Activated CD4-positive, alpha-beta T cell treated with anti-CD3 and anti-CD28 coated beads, Interleukin-2, amount 10 ng/mL, durations not matched to agents 7 days and 5 days (primary cell): ENCODE data around the gene PLEK. TPM values are rescaled to one million over a fixed set of nuclear protein-coding genes. Genes with fewer than 3 reads are reported as not detected.
A peak's percentile ranks its signal among the peaks of the same experiment; 100 is the strongest.
"Not testable (repeated sequence)": the region's sequence is repeated elsewhere in the genome, so short reads cannot be mapped to it uniquely, and the experiment has no call there.

ENCODE experiments used
- CTCF ChIA-PET: fragments of 350-600 bp; sonication (Branson Sonifier 250); formaldehyde crosslinking; loops from one replicate; lab custom pipeline; 2021; ENCODE audit warnings: antibody characterized with exemption; lab: Charles Lee
- POLR2A ChIA-PET: fragments of 350-600 bp; sonication (Branson Sonifier 250); formaldehyde crosslinking; loops from one replicate; lab custom pipeline; 2021; ENCODE audit warnings: antibody characterized with exemption; lab: Charles Lee
- DNase-seq: peaks from one replicate; pipeline ENCODE4 v3.0.0-alpha.2; 2020
- H3K27ac Mint-ChIP-seq: one replicate; pipeline ENCODE4 v1.8.0; 2021; ENCODE audit warnings: mild to moderate bottlenecking, moderate library complexity, mixed read lengths
- H3K27me3 Mint-ChIP-seq: one replicate; pipeline ENCODE4 v1.8.0; 2021; ENCODE audit warnings: mixed read lengths
- H3K36me3 Mint-ChIP-seq: one replicate; pipeline ENCODE4 v1.8.0; 2021; ENCODE audit warnings: low read depth, mixed read lengths
- H3K4me1 Mint-ChIP-seq: one replicate; pipeline ENCODE4 v1.8.0; 2021; ENCODE audit warnings: mixed read lengths
- H3K4me3 Mint-ChIP-seq: one replicate; pipeline ENCODE4 v1.8.0; 2021; ENCODE audit warnings: mild to moderate bottlenecking, moderate library complexity, mixed read lengths
- H3K9me3 Mint-ChIP-seq: one replicate; pipeline ENCODE4 v1.8.0; 2021; ENCODE audit warnings: mixed read lengths
- total RNA-seq, 2 experiments: library from RNA; stranded (reverse); gene quantifications; one replicate each; pipeline ENCODE4 v1.2.3, GENCODE V29; 2021

Gene PLEK
- total RNA-seq, 2 experiments from 2014 or later = 0.40 to 0.60 TPM

DNA sequence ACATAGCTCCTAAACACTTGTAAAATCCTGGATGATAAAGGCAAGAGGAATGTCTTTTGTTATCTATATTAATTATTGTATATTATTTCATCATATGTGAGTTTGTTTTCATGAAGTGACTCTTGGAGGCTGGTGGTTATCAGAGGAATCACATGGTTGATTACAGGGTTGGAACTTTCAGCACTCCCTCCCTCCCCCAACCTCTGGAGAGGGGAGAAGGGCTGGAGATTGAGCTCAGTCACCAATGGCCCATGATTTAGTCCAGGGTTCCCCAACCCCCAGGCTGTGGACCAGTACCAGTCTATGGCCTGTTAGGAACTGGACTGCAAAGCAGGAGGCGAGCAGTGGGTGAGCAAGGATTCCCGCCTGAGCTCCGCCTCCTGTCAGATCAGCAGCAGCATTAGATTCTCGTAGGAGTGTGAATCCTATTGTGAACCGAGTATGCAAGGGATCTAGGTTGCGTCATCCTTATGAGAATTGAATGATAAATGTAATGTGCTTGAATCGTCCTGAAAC, 64.3 kb downstream of the PLEK start:
- Mint-ChIP-seq H3K27me3 (no peaks in the 10 kb centered on the region), H3K4me1 (peaks cover 3% of the 10 kb centered on the region), H3K27ac (no peak overlapping the region), H3K36me3 (no peaks in the 10 kb centered on the region), H3K9me3 (no peaks in the 10 kb centered on the region), H3K4me3 (no peak overlapping the region)
- CTCF ChIA-PET = interaction anchor here (1.4 to 4.6 kb wide), 2 partner anchors 12 to 15 kb away, joined by 3 to 26 read pairs; no protein-coding TSS in a partner anchor
- POLR2A ChIA-PET = no interaction called here
- no peak for DNase-seq

DNA sequence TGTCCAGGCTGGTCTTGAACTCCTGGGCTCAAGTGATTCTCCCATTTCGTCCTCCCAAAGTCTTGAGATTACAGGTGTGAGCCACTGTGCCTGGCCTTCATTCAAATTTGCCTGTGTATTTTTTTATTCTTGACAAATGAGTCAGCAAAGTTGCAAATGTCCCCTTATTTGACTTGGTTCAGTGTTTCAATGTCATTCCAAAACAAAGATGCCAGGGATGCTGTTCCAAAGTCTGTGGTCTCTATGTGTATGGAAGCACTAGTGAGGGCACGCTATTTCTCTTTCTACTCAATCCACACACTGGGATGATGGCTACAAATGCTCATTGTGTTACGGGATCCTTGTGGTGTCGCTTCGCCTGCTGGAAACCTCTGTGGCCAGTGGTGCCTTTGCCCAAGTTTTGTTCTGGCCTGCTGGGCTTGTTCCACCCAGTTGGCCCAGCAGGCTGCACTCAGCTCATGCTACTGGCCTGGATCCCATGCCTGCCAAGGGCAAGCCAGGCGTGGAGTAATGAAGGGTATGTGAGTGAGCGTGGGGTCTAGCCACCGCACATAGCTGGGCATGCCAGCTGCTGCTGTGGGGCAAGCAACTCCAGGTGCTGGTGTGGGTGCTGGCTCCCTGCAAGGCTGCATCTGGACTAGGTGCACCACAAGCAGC, 66.4 kb downstream of the PLEK start:
- Mint-ChIP-seq H3K4me3 (no peak overlapping the region), H3K9me3 (no peaks in the 10 kb centered on the region), H3K4me1 (peaks cover 3% of the 10 kb centered on the region), H3K27ac (no peak overlapping the region), H3K27me3 (peaks cover 3% of the 10 kb centered on the region), H3K36me3 (no peaks in the 10 kb centered on the region)
- no peak for DNase-seq
- ChIA-PET POLR2A (no interaction called here), CTCF (interaction anchor here (4.6 kb wide), 1 partner anchor 10 kb away, joined by 26 read pairs; no protein-coding TSS in a partner anchor)

DNA sequence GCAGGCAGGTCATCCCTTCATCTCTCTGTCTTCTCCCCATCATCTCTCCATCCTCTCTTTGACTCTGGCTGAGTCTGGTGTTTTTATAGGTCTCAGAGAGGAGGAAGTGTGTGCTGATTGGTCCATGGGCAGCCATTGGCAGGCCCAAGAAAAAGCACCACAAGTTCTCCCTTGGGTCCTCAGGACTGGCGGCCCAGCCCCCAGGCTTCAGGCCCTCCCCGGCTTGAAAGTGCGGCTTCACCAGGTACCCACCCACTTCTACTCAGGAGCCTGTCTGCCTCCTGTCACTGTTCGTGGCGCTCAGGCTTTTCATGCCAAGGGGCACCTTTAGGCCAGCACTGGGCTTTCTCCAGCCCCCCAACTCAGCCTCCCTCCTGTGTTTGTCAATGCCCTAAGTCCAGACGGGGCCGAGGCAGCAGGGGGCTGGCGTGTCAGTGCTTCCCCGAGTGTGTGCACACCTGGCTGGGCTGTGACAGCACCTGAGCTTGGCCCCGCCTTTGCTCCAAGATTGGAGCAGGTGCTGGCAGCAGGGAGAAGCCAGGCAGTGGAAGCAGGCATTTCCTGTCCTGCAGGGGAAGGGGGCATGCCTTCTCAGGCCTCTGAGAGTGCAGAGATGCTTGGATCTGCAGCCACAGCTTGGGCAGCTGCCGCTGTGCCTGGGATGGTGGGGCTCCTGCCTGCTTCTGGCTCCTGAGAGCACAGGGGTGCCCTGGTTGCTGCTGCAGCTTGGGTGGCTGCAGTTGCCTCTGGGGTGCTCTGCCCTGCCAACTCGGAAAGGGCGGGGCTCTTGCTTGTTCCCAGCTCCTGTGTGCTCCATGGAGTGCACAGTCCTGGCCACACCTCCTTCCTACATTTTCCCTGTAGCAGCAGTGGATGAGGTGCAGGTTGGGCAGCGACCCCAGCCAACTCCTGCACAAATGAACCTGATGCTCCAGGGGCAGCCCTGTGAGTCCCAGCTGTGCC, 67.9 kb downstream of the PLEK start:
- Mint-ChIP-seq H3K9me3 (no peaks in the 10 kb centered on the region), H3K27ac (no peak overlapping the region), H3K36me3 (no peaks in the 10 kb centered on the region), H3K4me3 (no peak overlapping the region), H3K4me1 (no peaks in the 10 kb centered on the region), H3K27me3 (peaks cover 4% of the 10 kb centered on the region)
- POLR2A ChIA-PET = no interaction called here
- DNase-seq = no peak
- CTCF ChIA-PET = interaction anchor here (4.6 kb wide), 1 partner anchor 8 kb away, joined by 26 read pairs; no protein-coding TSS in a partner anchor

DNA sequence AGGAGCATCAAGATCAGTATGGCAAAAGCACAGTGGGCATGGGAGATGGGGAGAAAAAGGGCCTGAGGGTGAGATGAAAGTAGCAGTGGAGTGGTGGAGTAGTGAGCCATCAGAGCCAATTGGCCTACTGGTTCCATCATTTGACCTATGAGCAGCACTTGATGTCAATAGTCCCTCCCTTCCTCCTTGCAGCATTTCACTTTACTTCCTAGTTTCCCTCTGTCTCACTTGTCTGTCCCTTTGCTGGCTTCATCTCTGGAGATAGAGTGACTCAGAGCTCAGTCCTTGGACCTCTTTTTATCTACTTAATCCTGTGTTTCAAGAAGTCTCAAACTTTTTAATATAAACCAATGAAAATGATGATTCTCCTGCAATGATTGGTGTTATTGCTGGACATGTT, 69.9 kb downstream of the PLEK start:
- ChIA-PET POLR2A (no interaction called here), CTCF (no interaction called here)
- H3K4me1 Mint-ChIP-seq = no peaks in the 10 kb centered on the region
- no peak for DNase-seq
- H3K4me3 Mint-ChIP-seq = no peak overlapping the region
- no peaks in the 10 kb centered on the region for H3K36me3 Mint-ChIP-seq
- peaks cover 12% of the 10 kb centered on the region for H3K27me3 Mint-ChIP-seq
- H3K9me3 Mint-ChIP-seq = no peaks in the 10 kb centered on the region
- no peak overlapping the region for H3K27ac Mint-ChIP-seq

DNA sequence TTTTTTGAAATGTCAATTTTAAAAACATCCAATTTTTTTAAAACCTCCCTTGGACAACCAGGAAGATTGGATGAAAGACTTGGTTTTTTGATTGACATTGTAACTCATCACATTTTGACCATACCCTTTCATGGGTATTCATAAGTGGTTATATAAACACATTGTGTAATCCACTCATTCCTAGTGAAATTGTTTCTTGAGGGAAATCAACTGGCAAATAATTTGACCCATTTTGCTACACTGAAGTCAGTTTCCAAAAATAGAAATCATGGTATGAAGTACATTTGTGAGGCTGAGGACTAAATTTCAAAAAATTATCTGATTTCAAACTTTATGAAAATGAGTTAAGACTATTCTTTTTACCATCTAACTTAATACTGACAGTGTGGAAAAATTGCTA, 70.5 kb downstream of the PLEK start:
- Mint-ChIP-seq H3K4me1 (peaks cover under 1% of the 10 kb centered on the region), H3K27me3 (peaks cover 12% of the 10 kb centered on the region), H3K36me3 (no peaks in the 10 kb centered on the region), H3K4me3 (no peak overlapping the region), H3K27ac (no peak overlapping the region), H3K9me3 (no peaks in the 10 kb centered on the region)
- no peak for DNase-seq
- CTCF ChIA-PET = interaction anchor here (1.1 kb wide), 1 partner anchor 22 kb away, joined by 4 read pairs; no protein-coding TSS in a partner anchor
- POLR2A ChIA-PET = no interaction called here

DNA sequence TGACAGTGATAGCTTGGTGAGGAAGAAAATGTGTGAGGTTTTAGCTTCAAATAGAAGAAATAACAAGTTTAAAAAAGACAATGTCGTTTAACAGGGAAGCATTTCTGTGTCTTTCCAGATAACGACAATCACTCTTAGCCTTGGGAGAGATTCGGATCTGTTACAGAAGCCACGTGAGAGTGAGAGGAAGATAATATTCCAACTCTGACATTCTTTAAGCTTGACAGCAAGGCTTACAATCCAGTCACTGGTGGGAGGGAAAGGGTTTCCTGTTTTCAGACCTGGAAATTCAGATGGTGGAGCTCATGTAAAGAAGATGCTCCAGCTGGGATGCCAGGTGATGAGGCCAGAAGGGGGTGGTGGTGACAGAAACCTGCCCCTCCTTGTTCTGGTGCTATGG, 71.2 kb downstream of the PLEK start:
- DNase-seq = no peak
- ChIA-PET POLR2A (no interaction called here), CTCF (interaction anchor here (1.0 to 1.1 kb wide), 2 partner anchors 23 to 75 kb away, joined by 3 to 4 read pairs; no protein-coding TSS in a partner anchor)
- Mint-ChIP-seq H3K27me3 (peaks cover 12% of the 10 kb centered on the region), H3K9me3 (no peaks in the 10 kb centered on the region), H3K27ac (no peak overlapping the region), H3K36me3 (no peaks in the 10 kb centered on the region), H3K4me1 (peaks cover 2% of the 10 kb centered on the region), H3K4me3 (no peak overlapping the region)

DNA sequence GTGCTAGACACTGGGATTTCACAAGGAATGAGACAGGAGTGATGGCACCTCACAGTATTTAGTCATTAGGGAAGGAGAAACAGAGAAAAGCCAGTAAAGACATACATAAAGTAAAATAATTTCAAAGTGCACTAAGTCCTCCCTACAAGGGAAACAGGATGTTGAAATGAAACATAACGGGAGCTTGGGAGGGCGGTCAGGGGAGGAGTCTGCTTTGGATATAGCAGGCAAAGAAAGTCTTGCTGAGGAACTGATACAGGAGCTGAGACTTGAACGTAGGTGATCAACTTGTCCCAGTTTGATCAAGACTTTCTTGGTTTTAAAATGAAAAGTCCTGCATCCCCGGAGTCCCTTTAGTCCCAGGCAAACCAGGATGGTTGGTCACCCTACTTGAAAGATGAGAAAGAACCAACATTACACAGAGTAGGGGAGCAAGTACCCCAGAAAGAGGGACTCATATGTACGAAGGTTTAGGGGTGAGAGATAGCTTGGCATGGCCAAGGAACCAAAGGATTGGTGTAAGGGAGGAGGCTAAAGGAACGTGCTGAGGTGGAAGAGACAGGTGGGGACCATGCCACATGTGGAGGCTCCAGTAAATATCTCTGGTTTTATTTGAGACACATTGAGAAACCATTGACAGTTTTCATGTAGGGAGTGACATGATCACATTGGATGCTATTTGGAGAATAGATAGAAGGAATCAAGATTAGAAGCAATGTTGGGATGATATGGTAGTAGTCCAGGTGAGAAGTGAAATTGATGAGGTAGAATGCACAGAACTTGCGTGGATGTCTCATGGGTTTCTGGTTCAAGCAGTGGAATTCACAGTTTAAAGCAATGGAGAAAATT, 73.6 kb downstream of the PLEK start:
- H3K27ac Mint-ChIP-seq = no peak overlapping the region
- CTCF ChIA-PET = interaction anchor here (0.9 kb wide), 1 partner anchor 17 kb away, joined by 3 read pairs; no protein-coding TSS in a partner anchor
- no peak overlapping the region for H3K4me3 Mint-ChIP-seq
- H3K4me1 Mint-ChIP-seq = peaks cover 7% of the 10 kb centered on the region
- no peak for DNase-seq
- peaks cover 20% of the 10 kb centered on the region for H3K27me3 Mint-ChIP-seq
- H3K9me3 Mint-ChIP-seq = no peaks in the 10 kb centered on the region
- H3K36me3 Mint-ChIP-seq = no peaks in the 10 kb centered on the region
- POLR2A ChIA-PET = no interaction called here

DNA sequence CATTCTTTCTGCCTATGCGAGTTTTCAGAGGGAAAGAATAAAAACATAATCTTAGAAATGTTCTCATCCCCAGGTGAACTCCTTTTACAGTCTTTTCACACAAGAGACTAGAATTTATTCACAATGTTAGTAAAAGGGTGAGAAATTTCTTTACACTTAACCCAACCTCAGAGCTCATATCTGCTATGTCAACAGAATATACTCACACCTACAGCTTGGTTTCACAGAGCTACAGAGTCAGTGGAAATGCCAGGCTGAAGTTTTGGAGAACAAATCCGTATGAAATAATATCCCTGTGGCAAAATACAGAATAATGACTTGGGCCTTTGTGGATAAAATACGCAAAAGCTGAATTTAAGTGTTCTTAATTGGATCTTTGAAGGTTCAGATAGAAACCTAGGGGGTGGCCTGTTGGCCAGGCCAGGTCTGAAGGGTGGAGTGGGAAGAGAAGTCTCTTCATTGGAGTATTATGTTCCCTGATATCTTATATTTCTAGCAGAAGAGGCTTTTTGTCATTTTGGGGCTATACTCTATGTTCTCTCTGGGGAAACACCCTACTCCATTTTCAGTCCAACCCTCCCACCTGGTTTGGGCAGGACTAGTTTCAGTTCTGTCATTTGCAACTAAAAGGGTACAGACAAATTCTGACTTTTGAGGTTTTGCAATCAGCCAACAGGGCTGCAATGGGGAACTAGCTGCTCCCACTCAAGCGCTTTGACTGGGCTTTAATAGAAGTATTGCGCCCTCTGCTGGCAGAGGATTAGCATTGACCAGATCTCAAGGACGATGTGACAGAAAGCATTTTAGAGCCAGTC, 76.3 kb downstream of the PLEK start:
- ChIA-PET CTCF (interaction anchor here (1.0 to 2.8 kb wide), 18 partner anchors 11 to 319 kb away, joined by 3 to 26 read pairs (median 5); partner anchors contain the start of genes APLF, FBXO48 and PLEK), POLR2A (no interaction called here)
- Mint-ChIP-seq H3K4me1 (peaks cover 7% of the 10 kb centered on the region), H3K36me3 (no peaks in the 10 kb centered on the region), H3K27me3 (peaks cover 17% of the 10 kb centered on the region), H3K9me3 (no peaks in the 10 kb centered on the region), H3K27ac (no peak overlapping the region), H3K4me3 (no peak overlapping the region)
- peak; percentile 90 for DNase-seq

DNA sequence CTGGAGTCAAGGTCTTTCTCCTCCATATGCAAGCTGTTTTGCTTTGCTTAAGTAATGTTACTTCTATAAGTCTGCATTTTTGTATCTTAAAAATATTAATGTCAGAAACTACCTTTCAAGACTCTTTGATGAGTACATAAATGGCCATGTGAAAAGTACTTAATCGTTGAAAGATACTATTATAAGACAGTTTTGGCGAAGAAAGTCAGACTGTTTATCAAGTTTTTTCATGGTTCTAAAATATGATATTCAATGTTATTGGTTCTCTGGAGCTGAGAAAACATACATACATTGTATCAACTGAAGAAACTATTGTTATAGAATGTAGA, 76.9 kb downstream of the PLEK start:
- ChIA-PET CTCF (interaction anchor here (1.0 to 2.8 kb wide), 16 partner anchors 12 to 319 kb away, joined by 3 to 26 read pairs (median 5); partner anchors contain the start of genes APLF, FBXO48 and PLEK), POLR2A (no interaction called here)
- Mint-ChIP-seq H3K36me3 (no peaks in the 10 kb centered on the region), H3K27ac (no peak overlapping the region), H3K4me3 (no peak overlapping the region), H3K27me3 (peaks cover 15% of the 10 kb centered on the region), H3K9me3 (no peaks in the 10 kb centered on the region), H3K4me1 (peaks cover 7% of the 10 kb centered on the region)
- no peak for DNase-seq

DNA sequence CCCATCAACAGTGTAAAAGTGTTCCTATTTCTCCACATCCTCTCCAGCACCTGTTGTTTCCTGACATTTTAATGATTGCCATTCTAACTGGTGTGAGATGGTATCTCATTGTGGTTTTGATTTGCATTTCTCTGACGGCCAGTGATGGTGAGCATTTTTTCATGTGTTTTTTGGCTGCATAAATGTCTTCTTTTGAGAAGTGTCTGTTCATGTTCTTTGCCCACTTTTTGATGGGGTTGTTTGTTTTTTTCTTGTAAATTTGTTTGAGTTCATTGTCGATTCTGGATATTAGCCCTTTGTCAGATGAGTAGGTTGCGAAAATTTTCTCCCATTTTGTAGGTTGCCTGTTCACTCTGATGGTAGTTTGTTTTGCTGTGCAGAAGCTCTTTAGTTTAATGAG, 81.3 kb downstream of the PLEK start:
- H3K27me3 Mint-ChIP-seq, POLR2A ChIA-PET, H3K27ac Mint-ChIP-seq, DNase-seq, H3K4me1 Mint-ChIP-seq, H3K36me3 Mint-ChIP-seq, H3K4me3 Mint-ChIP-seq, CTCF ChIA-PET, H3K9me3 Mint-ChIP-seq: not testable (repeated sequence)
